A673 (cell line): ENCODE measurements around the gene KRT33B. TPM values are rescaled to one million over a fixed set of nuclear protein-coding genes. Genes with fewer than 3 reads are reported as not detected.
A peak's percentile ranks its signal among the peaks of the same experiment; 100 is the strongest.

Experiments
- BruUV-seq: library from RNA; stranded (reverse); fragments of 400-500 nt; replicated peaks from 2 replicates; lab custom pipeline; 2021; lab: Mats Ljungman, UMichigan
- CTCF ChIA-PET: fragments of 300-600 bp; sonication (Branson Sonifier 250); formaldehyde crosslinking; loops from one replicate; lab custom pipeline; 2022; ENCODE audit warnings: antibody characterized with exemption; lab: Charles Lee
- POLR2A ChIA-PET: fragments of 300-600 bp; sonication (Branson Sonifier 250); formaldehyde crosslinking; loops from one replicate; lab custom pipeline; 2022; ENCODE audit warnings: antibody characterized with exemption; ENCODE audit not compliant: low non-redundant PET; lab: Charles Lee
- DNase-seq: peaks from one replicate; pipeline ENCODE4 v3.0.0-alpha.2; 2015; ENCODE audit warnings: low spot score
- H3K27ac ChIP-seq: fragments of 200-600 bp; sonication (generic); 2 replicates; pipeline ENCODE4 v1.5.1; 2016; ENCODE audit warnings: mixed run types, low read depth, mild to moderate bottlenecking, mixed read lengths, antibody characterized with exemption, low read length; ENCODE audit not compliant: poor library complexity, severe bottlenecking
- H3K27me3 ChIP-seq: fragments of 200-600 bp; sonication (generic); replicated peaks from 2 replicates; pipeline ENCODE4 v1.6.1; 2017; ENCODE audit warnings: mixed run types, low read depth, mild to moderate bottlenecking, mixed read lengths, antibody characterized with exemption, low read length; ENCODE audit not compliant: insufficient read depth, poor library complexity
- H3K36me3 ChIP-seq: fragments of 200-600 bp; sonication (generic); 2 replicates; pipeline ENCODE4 v1.6.1; 2016; ENCODE audit warnings: mixed run types, mild to moderate bottlenecking, mixed read lengths, antibody characterized with exemption, low read length; ENCODE audit not compliant: insufficient read depth, poor library complexity, severe bottlenecking
- H3K4me1 ChIP-seq: fragments of 200-600 bp; sonication (generic); 2 replicates; pipeline ENCODE4 v1.6.1; 2017; ENCODE audit warnings: mixed run types, mild to moderate bottlenecking, mixed read lengths, antibody characterized with exemption, low read length; ENCODE audit not compliant: insufficient read depth, poor library complexity, severe bottlenecking
- H3K4me3 ChIP-seq: fragments of 200-600 bp; sonication (generic); 2 replicates; pipeline ENCODE4 v1.5.1; 2016; ENCODE audit warnings: low read depth, mixed run types, mild to moderate bottlenecking, mixed read lengths, low read length; ENCODE audit not compliant: poor library complexity, severe bottlenecking
- H3K9me3 ChIP-seq: fragments of 200-600 bp; sonication (generic); 2 replicates; pipeline ENCODE4 v1.6.1; 2016; ENCODE audit warnings: mixed run types, low read depth, mild to moderate bottlenecking, mixed read lengths, antibody characterized with exemption, low read length; ENCODE audit not compliant: poor library complexity, severe bottlenecking
- CTCF ChIP-seq: fragments of 300-800, 200-600 bp; sonication (generic); conservative IDR thresholded peaks from 2 replicates; pipeline ENCODE4 v1.5.1; 2017; ENCODE audit warnings: low read depth, mild to moderate bottlenecking, antibody characterized with exemption, low read length, moderate library complexity, mixed read lengths
- EZH2 ChIP-seq: fragments of 200-600 bp; sonication (generic); IDR thresholded peaks from 2 replicates; pipeline ENCODE4 v1.6.1; 2017; ENCODE audit warnings: borderline replicate concordance, low read depth, mild to moderate bottlenecking, mixed read lengths, antibody characterized with exemption, low read length; ENCODE audit not compliant: poor library complexity, severe bottlenecking
- intact Hi-C: fragments of 100-400 bp; cut with micrococcal nuclease; formaldehyde crosslinking; loops from one replicate; pipeline ENCODE4 v1.10.0; 2022; ENCODE audit not compliant: unreplicated experiment
- total RNA-seq: library from RNA; stranded (reverse); gene quantifications from 2 replicates; pipeline ENCODE4 v1.2.3, GENCODE V29; 2021

The KRT33B gene
- total RNA-seq, 1 experiment from 2014 or later, result not detected

- intact Hi-C loops, result loop anchor here (2.0 to 5.0 kb wide), 3 partner anchors 178 to 468 kb away; partner anchors contain the start of gene KRTAP4-5
- ChIA-PET CTCF (no interaction called here), POLR2A (no interaction called here)
- BruUV-seq, result no TSS peak
- DNase-seq, result no peak
- Histone ChIP-seq H3K4me3 (no peak overlapping the region), H3K36me3 (no peaks in the 10 kb centered on the region), H3K4me1 (no peaks in the 10 kb centered on the region), H3K27ac (no peak overlapping the region), H3K9me3 (no peaks in the 10 kb centered on the region), H3K27me3 (no peaks in the 10 kb centered on the region)
- TF ChIP-seq CTCF (no peak), EZH2 (no peak)
These were observed 44.0 kb downstream of the KRT33B start for GRCh38 chr17:41325611-41326010.

- no peaks in the 10 kb centered on the region for H3K27me3 ChIP-seq
- TF ChIP-seq EZH2, result no peak
- no peak for TF ChIP-seq CTCF
- no peaks in the 10 kb centered on the region for H3K4me1 ChIP-seq
- no TSS peak for BruUV-seq
- CTCF ChIA-PET, result no interaction called here
- POLR2A ChIA-PET, result no interaction called here
- intact Hi-C loops, result loop anchor here (2.0 to 5.0 kb wide), 3 partner anchors 178 to 468 kb away; partner anchors contain the start of gene KRTAP4-5
- no peaks in the 10 kb centered on the region for H3K9me3 ChIP-seq
- H3K36me3 ChIP-seq, result no peaks in the 10 kb centered on the region
- no peak overlapping the region for H3K4me3 ChIP-seq
- DNase-seq, result no peak
- H3K27ac ChIP-seq, result no peak overlapping the region
These were observed 44.5 kb downstream of the KRT33B start for GRCh38 chr17:41325126-41325525.

GRCh38 chr17:41324180-41325075 lies 45.2 kb downstream of the KRT33B start:
- no peak for DNase-seq
- H3K4me1 ChIP-seq, result no peaks in the 10 kb centered on the region
- no TSS peak for BruUV-seq
- ChIA-PET CTCF (no interaction called here), POLR2A (no interaction called here)
- intact Hi-C loops, result loop anchor here (2.0 to 5.0 kb wide), 3 partner anchors 177 to 467 kb away; partner anchors contain the start of gene KRTAP4-5
- H3K4me3 ChIP-seq, result no peak overlapping the region
- no peaks in the 10 kb centered on the region for H3K27me3 ChIP-seq
- no peaks in the 10 kb centered on the region for H3K9me3 ChIP-seq
- H3K36me3 ChIP-seq, result no peaks in the 10 kb centered on the region
- TF ChIP-seq CTCF (peak; percentile 29; the same call in 1 of the 2 replicates), EZH2 (no peak)
- H3K27ac ChIP-seq, result no peak overlapping the region
